HUDEP-2 (cell line): ENCODE data around the gene ZNRF3.
A peak's percentile ranks its signal among the peaks of the same experiment; 100 is the strongest.
"Not testable (repeated sequence)": the region's sequence is repeated elsewhere in the genome, so short reads cannot be mapped to it uniquely, and the experiment has no call there.

Source experiments
- DNase-seq, 76 experiments: peaks; one replicate each; lab custom pipeline; 2025; ENCODE audit not compliant: unreplicated experiment in 76 of 76; lab: John Stamatoyannopoulos, UW

ZNRF3 gene

GRCh38 chr22:29000641-29001040 lies 117.3 kb downstream of the ZNRF3 start:
- DNase-seq: no peak

DNA sequence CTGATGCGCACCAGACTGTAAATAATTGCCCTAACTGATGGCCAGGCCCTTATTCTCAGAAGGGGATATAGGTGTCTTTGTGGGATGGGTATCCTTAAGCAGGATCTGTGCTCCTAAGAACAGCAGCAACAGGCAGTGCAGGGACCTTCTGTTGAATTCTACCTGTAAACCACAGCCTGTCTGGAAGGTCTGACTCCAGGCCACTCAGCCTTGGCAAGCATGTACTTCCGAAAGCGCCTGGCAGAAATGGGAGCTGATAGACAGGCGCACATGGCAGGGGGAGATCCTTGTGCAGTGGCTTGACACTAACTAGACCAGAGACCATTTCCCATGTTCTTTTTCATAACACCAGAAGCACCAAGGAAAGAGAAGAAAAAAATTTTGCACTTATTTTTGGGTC lies 119.2 kb downstream of the ZNRF3 start:
- DNase-seq: no peak

GRCh38 chr22:29003552-29003951 lies 120.2 kb downstream of the ZNRF3 start:
- no peak for DNase-seq

GRCh38 chr22:29003975-29004646 lies 120.7 kb downstream of the ZNRF3 start:
- no peak for DNase-seq

- peak in 4 of 76 experiments; percentile 2 to 12 (median 6) for DNase-seq
Measured at GRCh38 chr22:29004647-29005371, 121.4 kb downstream of the ZNRF3 start.

DNA sequence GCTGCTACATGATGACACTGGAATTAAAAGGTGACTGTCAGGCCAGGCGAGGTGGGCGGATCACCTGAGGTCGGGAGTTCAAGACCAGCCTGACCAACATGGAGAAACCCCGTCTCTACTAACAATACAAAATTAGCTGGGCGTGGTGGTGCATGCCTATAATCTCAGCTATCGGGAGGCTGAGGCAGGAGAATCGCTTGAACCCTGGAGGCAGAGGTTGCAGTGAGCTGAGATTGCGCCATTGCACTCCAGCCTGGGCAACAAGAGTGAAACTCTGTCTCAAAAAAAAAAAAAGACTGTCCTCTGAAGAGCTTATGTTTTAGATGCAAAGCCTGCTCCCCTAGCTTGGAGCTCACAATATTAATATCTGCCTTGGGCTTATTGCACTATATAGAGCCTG lies 122.4 kb downstream of the ZNRF3 start:
- not testable (repeated sequence) for DNase-seq

DNA sequence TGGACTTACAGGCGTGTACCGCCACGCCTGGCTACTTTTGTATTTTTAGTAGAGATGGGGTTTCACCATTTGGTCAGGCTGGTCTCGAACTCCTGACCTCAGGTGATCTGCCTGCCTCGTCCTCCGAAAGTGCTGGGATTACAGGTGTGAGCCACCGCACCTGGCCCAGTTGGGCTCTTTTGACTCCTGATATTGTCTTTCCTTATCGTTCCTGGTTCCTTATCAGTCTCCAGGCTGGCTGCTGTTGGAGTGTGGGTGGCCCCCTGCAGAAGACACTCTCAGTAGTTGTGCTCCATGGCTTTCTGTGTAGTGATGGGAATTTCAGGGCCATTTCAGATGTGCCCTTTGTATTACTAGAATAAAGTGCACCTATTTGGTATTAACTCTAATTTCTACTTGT lies 123.0 kb downstream of the ZNRF3 start:
- no peak for DNase-seq

DNA sequence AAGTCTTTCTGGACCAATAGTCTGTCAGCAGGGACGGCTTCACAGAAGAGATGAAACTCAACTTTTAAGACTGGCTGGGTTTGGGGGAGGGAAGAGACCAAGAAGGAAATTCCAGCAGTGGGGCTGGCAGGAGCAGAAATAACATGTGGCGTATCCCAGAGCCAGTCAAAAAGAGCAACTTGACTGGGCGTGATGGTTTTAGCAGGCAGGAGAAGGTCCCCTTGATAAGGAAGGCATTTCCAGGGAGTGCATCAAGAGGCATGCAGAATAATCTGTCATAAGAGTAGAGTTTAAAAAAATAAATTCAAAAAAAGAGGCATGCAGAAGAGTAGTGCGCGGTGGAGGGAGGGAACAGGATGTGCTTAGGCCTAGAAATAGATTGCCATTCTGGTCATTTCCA lies 125.8 kb downstream of the ZNRF3 start:
- DNase-seq: no peak

DNA sequence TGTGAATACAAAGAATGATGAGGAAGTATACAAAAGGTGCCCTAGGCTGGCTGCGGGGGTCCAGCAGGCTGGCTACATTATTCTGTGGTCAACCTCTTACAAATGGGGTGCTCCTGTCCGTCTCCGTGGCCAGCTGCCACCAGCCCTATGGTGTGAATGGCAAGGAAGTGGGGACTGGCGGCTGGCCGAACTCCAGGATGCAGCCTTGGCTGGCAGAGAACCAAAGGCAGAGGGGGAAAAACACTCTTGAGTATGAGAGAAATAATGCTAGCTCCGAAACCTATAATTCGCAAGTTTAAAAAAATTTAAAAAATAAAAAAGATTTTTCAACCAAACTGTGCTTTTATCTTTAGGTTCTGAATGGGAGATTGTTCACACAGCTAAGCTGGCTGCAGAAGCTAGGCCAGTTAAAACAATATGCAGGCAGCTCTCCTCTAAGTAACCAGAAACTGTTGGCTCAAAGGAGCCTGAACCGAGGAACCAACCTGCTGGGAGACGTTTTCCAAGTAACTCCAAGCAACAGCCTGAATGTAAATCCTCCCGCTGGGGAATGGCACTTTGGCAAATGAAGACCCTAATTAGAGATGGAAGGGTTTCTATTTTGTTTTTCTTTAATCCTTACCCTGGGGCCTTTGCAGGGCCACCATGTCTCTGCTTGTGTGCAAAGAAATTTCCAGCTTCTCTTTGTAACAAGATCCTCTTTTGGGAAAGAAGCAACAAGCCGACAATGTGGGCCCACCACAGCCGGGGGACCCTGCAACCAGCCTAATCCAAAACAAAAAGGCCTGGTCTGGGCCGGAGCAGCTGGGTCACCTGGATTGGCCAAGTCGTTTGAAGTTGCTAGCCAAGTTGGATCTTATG lies 128.1 kb downstream of the ZNRF3 start:
- DNase-seq: no peak

- no peak for DNase-seq
Measured at GRCh38 chr22:29012101-29012433, 128.7 kb downstream of the ZNRF3 start.

- no peak for DNase-seq
Measured at GRCh38 chr22:29012952-29013351, 129.6 kb downstream of the ZNRF3 start.

GRCh38 chr22:29014293-29014692 lies 130.9 kb downstream of the ZNRF3 start:
- DNase-seq: no peak

GRCh38 chr22:29014773-29015172 lies 131.4 kb downstream of the ZNRF3 start:
- DNase-seq: no peak

DNA sequence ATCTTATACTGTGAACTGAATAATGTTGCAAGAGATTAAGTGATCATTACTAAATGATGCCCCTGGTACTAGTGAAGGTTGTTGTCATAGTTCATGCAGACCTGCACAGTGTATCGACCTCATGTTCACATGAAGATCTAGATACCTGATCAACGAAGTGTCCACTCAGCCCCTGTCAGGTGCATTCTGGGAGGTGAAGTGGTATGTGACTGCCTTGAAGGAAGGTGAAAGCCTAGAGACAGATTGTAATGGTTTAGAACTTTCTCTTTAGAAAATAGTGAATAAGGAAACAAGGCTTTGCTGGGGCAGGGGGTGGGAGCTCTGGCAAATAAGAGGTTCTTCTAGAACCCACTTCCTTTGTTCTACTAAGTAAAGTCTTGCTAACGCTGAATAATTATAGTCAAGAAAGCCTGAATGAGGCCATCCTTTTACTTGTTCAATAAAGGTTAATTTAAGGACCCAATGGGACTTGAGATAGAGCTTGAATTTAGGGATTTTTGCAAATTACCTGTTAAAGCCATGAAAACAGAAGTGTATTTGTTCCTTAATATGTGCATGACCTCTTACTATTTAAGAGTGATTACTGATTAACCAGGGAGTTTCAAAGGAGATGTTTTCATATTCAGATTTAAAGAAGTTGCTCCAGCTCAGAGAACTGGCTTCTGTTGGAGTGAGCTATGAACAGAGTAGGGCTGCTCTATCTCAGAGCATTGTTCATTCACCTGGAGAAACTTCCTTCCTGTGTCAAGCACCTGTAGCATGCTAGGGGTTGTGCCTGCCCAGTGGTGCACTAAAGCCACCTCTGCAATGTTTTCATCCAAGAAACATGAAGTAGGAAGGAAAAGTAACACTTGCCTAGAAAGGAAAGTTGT lies 132.9 kb downstream of the ZNRF3 start:
- no peak for DNase-seq

DNA sequence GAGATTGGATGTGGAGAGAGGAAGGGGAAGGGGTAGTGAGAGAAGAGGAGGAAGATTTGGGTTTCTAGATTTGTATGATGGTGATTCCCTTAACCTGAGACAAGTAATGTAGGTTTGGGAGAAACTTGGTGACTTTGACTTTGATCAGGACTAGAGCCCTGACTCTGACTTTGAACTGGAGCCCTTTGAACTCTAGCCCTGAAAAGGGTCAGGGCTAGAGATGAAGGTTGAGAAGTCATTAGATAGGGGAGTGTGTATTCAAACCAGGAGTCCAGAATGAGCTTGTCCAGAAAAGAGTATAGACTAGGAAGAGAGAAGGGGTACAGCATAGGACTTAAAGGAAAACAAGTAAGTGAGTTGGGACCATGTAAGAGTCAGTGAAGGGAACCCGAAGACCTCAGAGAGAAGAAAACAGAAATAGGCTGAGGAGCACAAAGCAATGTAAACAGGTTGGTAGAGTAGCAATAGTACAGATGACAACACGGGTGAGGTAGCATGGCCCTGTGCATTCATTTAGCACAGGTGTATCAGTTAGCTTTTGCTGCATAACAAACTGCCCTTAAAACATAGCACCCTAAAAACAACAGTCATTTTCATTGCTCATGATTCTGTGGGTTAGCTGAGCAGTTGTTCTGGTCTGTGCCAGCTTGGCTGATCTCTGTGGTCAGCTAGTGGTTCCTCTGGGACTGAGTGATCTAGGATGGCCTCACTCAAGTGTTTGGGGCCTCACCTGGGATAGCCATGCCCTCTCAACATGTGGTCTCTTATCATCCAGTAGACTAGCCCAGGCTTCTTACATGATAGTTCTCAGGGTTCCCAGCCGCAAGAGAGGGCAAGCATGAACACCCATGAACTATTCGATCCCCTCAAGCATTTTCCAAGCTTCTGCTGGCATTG lies 135.2 kb downstream of the ZNRF3 start:
- DNase-seq: no peak

DNA sequence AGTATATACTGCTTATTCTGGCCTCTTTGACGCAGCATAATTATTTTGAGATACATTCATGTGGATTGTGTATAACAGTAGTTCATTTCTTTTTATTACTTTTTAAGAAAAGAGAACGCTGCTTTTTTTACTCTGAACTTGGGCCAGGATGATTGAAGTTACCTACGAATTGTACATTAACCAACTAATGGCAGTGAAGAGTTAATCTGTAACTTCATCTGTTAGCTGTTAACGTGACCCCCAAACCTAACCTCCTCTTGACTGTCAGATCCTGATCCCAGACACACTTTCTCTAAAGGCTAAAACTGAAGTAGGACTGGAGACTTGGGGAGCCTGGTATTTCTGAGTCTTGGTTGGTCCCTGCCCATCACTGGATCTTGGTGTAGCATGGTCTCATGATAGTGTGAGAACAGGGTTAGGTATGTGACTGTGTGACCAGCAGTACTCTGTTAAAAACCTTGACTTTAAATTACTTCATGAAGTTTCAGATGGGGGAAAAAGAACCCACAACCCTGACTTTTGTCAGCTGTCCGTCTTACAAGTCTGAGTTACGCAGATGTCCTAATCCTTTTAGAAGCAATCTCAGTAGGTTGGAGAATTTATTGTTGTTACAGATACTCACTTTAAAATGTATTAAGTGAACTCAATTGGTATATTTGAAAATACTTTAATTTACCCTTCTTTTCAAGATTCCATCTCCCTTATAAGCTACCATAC lies 138.9 kb downstream of the ZNRF3 start:
- DNase-seq: no peak

- DNase-seq: no peak
Measured at GRCh38 chr22:29023172-29023796, 139.9 kb downstream of the ZNRF3 start.

GRCh38 chr22:29026579-29026978 lies 143.2 kb downstream of the ZNRF3 start:
- no peak for DNase-seq

GRCh38 chr22:29028468-29028867 lies 145.1 kb downstream of the ZNRF3 start:
- no peak for DNase-seq
